Left lung (tissue), 10 donors: ENCODE results near the gene TCTN2. TPM values are rescaled to one million over a fixed set of nuclear protein-coding genes. Genes with fewer than 3 reads are reported as not detected.

ENCODE experiments used
- ATAC-seq: fragments of 200-7000 bp; cut with Tn5 transposase; one replicate; pipeline ENCODE4 v1.9.1; 2020; ENCODE audit warnings: moderate library complexity
- DNase-seq, 4 donors: peaks; one replicate each; pipeline ENCODE4 v3.0.0-alpha.2; 2013 to 2020
- H3K27ac ChIP-seq, 2 donors: fragments of 200-600 bp; sonication (generic) in 1 of 2; one replicate each; pipeline versions ENCODE4 v1.5.0 to v1.8.0; 2020 to 2021
- H3K27me3 ChIP-seq, 2 donors: fragments of 200-600 bp; sonication (generic) in 1 of 2; one replicate each; pipeline versions ENCODE4 v1.5.0 to v1.8.0; 2020 to 2021
- H3K36me3 ChIP-seq, 2 donors: fragments of 200-600 bp; sonication (generic) in 1 of 2; one replicate each; pipeline versions ENCODE4 v1.5.0 to v1.8.0; 2020 to 2021
- H3K4me1 ChIP-seq, 2 donors: fragments of 200-600 bp; one replicate each; pipeline ENCODE4 v1.8.0; 2021
- H3K4me3 ChIP-seq, 2 donors: fragments of 200-600 bp; sonication (generic) in 1 of 2; one replicate each; pipeline versions ENCODE4 v1.5.0 to v1.8.0; 2020 to 2021; ENCODE audit warnings: mild to moderate bottlenecking in 1 of 2
- H3K9me3 ChIP-seq, 2 donors: fragments of 200-600 bp; sonication (generic) in 1 of 2; one replicate each; pipeline versions ENCODE4 v1.5.0 to v1.8.0; 2020 to 2021
- CTCF ChIP-seq, 2 donors: fragments of 200-600 bp; sonication (generic) in 1 of 2; IDR thresholded peaks; one replicate each; pipeline versions ENCODE4 v1.5.0 to v1.8.0; 2021; ENCODE audit warnings: antibody characterized with exemption in 2 of 2
- intact Hi-C, 2 donors: fragments of 100-400 bp; cut with DNase I; formaldehyde crosslinking; loops; one replicate each; pipeline versions ENCODE4 v1.11.2 to v1.14.2; 2022
- polyA plus RNA-seq, 6 donors: library from polyadenylated mRNA; unstranded; fragments of 120-200 nt; gene quantifications; one replicate each; pipeline ENCODE4 v1.2.1, GENCODE V29; 2013; ENCODE audit not compliant: insufficient read length in 6 of 6
- total RNA-seq, 2 donors: library from RNA; stranded (reverse); fragmentation: NEBNext Ultra II Directional; extraction: Animal tissue kit (Norgen Biotek cat#: 25700); gene quantifications; one replicate each; pipeline ENCODE4 v1.2.1, GENCODE V29; 2021
- donor health status: DM: no; HTN: yes; CAD: no.
- donor health status: DM: no; HTN: no; CAD: no.

TCTN2 gene
- total and polyA plus RNA-seq, 8 donors: 11.0 to 30.2 (median 24.6) TPM

GRCh38 chr12:123683964-123684363 is 13.1 kb downstream of the TCTN2 start:
- Histone ChIP-seq H3K4me1 (peaks cover 0 to 4% of the 10 kb centered on the region in 2 donors), H3K36me3 (peaks cover 0 to 20% of the 10 kb centered on the region in 2 donors), H3K27ac (no peak overlapping the region), H3K4me3 (no peak overlapping the region), H3K9me3 (no peaks in the 10 kb centered on the region), H3K27me3 (no peaks in the 10 kb centered on the region)
- intact Hi-C loops: no loop called here
- DNase-seq (no peak), ATAC-seq (no peak)
- TF ChIP-seq CTCF (IDR thresholded peaks at IDR 0.05): no peak

- Histone ChIP-seq H3K9me3 (no peaks in the 10 kb centered on the region), H3K36me3 (peaks cover 0 to 29% of the 10 kb centered on the region in 2 donors), H3K4me3 (no peak overlapping the region), H3K4me1 (no peaks in the 10 kb centered on the region), H3K27ac (no peak overlapping the region), H3K27me3 (no peaks in the 10 kb centered on the region)
- intact Hi-C loops: no loop called here
- DNase-seq (no peak), ATAC-seq (no peak)
- no peak for TF ChIP-seq CTCF (IDR thresholded peaks at IDR 0.05)
These were observed 15.8 kb downstream of the TCTN2 start for GRCh38 chr12:123686636-123687190.

GRCh38 chr12:123690191-123690840 is 19.4 kb downstream of the TCTN2 start:
- intact Hi-C loops: no loop called here
- no peak overlapping the region for H3K4me3 ChIP-seq
- no peak for TF ChIP-seq CTCF (IDR thresholded peaks at IDR 0.05)
- H3K9me3 ChIP-seq: no peaks in the 10 kb centered on the region
- peaks cover 0 to 31% of the 10 kb centered on the region in 2 donors for H3K36me3 ChIP-seq
- H3K4me1 ChIP-seq: no peaks in the 10 kb centered on the region
- H3K27ac ChIP-seq: no peak overlapping the region
- no peak for DNase-seq
- no peak for ATAC-seq
- no peaks in the 10 kb centered on the region for H3K27me3 ChIP-seq

GRCh38 chr12:123696207-123696606 is 25.3 kb downstream of the TCTN2 start:
- intact Hi-C loops: no loop called here
- no peak for ATAC-seq
- peak in 1 of 4 donors; percentile 21 for DNase-seq
- H3K9me3 ChIP-seq: no peaks in the 10 kb centered on the region
- no peaks in the 10 kb centered on the region for H3K4me1 ChIP-seq
- peaks cover 0 to 52% of the 10 kb centered on the region in 2 donors for H3K36me3 ChIP-seq
- no peaks in the 10 kb centered on the region for H3K27me3 ChIP-seq
- no peak overlapping the region for H3K27ac ChIP-seq
- no peak for TF ChIP-seq CTCF (IDR thresholded peaks at IDR 0.05)
- H3K4me3 ChIP-seq: no peak overlapping the region

- Histone ChIP-seq H3K9me3 (no peaks in the 10 kb centered on the region), H3K4me1 (no peaks in the 10 kb centered on the region), H3K27me3 (no peaks in the 10 kb centered on the region), H3K4me3 (no peak overlapping the region), H3K27ac (no peak overlapping the region), H3K36me3 (peaks cover 0 to 51% of the 10 kb centered on the region in 2 donors)
- no peak for TF ChIP-seq CTCF (IDR thresholded peaks at IDR 0.05)
- DNase-seq (no peak), ATAC-seq (no peak)
- intact Hi-C loops: no loop called here
These were observed 25.7 kb downstream of the TCTN2 start for GRCh38 chr12:123696646-123697045.
